B cell (primary cell): ENCODE measurements around the gene CLOCK.

Experiments used
- CTCF ChIP-seq: fragments of 200-600 bp; IDR thresholded peaks from one replicate; pipeline ENCODE4 v1.8.0; 2022; ENCODE audit warnings: antibody characterized with exemption, mild to moderate bottlenecking
- EZH2 ChIP-seq: IDR thresholded peaks from 2 replicates; pipeline ENCODE4 v1.6.1; 2012; ENCODE audit warnings: borderline replicate concordance, low read depth, mild to moderate bottlenecking, moderate library complexity, low read length; ENCODE audit not compliant: insufficient read depth, poor library complexity, severe bottlenecking

- TF ChIP-seq CTCF (no peak), EZH2 (no peak)
Observed at GRCh38 chr4:55524844-55525571, 21.7 kb downstream of the CLOCK start.
